OCI-LY7 (cell line): ENCODE results near the gene GRXCR2.

Experiments used
- EZH2phosphoT487 ChIP-seq: fragments of 200-600 bp; sonication (generic); IDR thresholded peaks from 2 replicates; pipeline ENCODE4 v1.6.1; 2018; ENCODE audit warnings: low read depth, borderline replicate concordance, mild to moderate bottlenecking, mixed run types, antibody characterized with exemption, low read length, moderate library complexity, mixed read lengths
- TF ChIP-seq, protein P1 (sequence below): fragments of 200-600 bp; sonication (generic); conservative IDR thresholded peaks from 2 replicates; pipeline ENCODE4 v1.5.1; 2014; ENCODE audit warnings: mild to moderate bottlenecking, antibody characterized with exemption, low read length, moderate library complexity, mixed read lengths

DNA sequence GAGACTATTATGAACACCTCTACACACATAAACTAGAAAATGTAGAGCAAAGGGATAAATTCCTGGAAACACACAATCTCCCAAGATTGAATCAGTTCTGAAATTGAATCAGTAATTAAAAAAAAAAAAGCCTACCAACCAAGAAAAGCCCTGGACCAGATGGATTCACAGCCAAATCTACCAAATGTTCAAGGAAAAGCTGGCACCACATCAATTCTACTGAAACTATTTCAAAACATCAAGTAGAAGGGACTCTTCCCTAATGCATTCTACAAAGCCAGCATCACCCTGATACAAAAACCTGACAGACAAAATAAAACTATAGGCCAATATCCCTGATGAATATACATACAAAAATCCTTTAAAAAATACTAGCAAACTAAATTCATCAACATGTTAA is 25.4 kb upstream of the GRXCR2 start:
- TF ChIP-seq, protein P1, sequence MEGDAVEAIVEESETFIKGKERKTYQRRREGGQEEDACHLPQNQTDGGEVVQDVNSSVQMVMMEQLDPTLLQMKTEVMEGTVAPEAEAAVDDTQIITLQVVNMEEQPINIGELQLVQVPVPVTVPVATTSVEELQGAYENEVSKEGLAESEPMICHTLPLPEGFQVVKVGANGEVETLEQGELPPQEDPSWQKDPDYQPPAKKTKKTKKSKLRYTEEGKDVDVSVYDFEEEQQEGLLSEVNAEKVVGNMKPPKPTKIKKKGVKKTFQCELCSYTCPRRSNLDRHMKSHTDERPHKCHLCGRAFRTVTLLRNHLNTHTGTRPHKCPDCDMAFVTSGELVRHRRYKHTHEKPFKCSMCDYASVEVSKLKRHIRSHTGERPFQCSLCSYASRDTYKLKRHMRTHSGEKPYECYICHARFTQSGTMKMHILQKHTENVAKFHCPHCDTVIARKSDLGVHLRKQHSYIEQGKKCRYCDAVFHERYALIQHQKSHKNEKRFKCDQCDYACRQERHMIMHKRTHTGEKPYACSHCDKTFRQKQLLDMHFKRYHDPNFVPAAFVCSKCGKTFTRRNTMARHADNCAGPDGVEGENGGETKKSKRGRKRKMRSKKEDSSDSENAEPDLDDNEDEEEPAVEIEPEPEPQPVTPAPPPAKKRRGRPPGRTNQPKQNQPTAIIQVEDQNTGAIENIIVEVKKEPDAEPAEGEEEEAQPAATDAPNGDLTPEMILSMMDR, result no peak
- no peak for TF ChIP-seq EZH2phosphoT487
